ENCODE results near the gene POLR3GL.

Gene POLR3GL

DNA sequence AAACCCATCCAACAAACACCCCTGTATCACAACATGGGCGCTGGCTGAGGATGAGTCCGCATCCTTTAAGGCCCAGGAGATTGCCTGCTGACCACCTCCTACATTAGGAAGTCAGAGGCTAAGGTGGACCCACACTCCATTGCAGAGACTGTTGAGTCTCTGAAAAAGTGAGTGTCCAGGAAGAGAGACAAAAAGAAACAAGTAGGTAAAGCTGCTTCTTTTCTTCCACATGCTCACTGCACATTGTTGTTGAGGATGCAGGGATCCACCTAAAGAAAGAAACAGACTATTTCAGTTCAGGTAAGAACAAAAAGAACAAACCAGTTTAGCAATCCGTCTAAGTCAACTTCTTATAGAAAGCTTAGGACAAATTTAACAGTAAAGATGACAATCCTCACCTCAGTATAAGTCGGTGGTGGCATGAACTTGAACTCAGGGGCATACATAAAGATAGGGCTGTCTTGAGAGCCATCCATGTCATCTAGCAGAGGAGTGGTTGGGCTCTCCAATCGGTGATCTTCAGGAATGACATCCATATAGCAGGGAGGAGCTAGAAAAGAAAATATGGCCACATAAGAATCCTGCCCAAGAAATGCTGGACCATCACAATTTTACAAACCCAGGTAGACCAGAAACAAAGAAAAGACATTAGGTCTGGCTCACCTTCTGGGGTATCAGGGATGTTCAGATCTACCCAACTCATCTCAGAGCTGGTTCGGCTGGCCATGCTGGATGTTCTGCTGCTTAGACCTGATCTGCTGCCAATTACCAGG lies 29.3 kb downstream of the POLR3GL start:
- no peak for DNase-seq

- no peak for DNase-seq
These were observed 30.1 kb downstream of the POLR3GL start for GRCh38 chr1:145994391-145995120.

DNA sequence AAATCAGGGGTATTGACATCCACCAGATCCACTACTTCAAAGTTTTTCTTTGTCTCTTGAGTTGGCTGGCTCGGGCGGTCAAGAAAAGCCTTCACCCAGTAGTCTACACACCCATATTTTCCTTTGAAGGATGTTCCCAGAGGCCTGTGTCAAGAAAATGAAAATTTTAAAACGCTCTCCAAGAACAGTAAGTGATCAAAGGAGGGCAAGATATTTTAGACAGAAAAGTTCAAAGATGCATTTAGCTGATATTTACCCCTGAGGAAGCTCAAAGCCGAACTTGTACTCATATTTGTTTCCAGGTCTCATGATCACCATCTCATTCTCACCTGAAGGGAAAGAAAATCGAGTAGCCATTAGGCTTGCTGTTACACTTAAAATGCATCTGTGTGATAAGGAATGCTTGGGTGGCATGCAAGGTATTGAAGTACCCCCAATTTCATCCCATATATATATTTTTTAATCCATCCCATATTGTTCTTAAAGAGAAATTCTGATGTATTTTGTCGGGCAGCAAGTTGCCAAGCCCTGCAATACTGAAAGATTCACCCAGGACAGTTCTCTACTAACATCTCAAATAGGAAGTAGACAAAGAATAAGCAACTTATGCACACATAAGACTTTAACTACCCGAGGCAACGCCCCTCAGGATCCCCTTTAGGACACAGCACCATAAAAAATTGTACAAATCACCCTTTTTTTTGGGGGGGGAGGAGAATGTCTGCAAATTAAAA lies 30.8 kb downstream of the POLR3GL start:
- no peak for DNase-seq

GRCh38 chr1:145995964-145996432 lies 31.5 kb downstream of the POLR3GL start:
- DNase-seq = no peak

DNA sequence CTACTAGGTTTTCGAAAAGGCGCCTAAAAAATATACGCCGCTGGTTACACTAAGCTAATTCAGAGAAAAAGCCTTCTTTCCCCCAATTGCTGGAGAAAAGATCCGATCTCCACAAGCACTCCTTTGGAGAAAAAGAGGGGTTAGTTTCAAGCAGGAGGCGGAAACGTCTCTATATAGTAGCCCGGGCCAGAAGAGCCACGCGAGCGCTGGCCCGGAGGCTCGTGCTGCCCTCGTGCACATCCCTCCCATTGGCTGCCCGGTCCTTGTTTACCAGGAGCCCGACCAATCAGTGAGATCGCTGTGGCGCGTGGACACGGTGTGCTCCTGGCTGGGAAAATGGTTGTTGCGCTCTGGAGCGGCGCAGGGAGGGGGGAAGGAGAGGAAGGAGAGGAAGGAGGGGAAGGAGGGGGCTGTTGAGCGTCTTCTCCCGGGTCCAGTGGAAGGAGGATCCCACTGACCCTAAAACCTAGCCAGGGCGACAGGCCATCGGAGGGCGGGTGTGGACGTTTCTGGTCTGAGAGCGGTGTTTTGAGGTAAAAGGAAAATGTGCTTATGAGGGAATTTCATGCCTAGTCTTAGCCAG lies 32.0 kb downstream of the POLR3GL start, which contains the start of gene TXNIP:
TXNIP (minus strand) TSS at position 147 of the 583 bp plus-strand sequence. CDS start 313 bp downstream, outside the sequence.
- DNase-seq = peak; percentile 93

DNA sequence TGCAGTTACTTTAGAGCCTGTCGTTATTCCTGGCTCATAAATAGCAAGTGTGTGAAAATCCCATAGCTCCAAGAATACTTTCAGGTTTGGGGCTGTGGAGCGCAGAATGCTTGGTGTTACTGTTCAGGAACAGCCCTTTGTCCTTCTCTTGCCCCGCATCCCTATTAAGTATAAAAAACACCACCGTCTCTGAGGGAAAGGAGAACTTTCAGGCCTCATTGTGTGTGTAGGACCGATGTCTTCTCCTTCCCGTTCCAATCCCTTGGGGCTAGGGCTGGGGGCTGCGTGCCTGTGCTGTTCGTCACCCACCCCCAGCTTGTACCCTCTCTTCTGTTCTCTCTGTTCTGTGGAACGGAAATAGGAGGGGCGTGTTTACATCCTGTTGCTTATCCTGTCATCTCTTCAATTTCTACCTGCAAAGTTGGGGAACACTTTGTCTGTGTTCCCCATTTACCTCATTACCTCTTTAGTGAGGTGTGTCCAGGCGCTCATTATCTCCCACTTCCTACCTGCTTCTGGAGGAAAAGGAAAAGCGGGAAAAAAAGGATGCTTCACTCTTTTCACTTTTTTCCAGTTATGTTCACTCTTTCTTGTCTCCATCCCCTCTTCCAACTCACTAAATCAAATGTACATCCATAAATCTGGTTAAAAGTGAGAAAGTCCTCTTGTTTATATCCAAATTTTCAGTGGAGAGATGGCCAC lies 32.7 kb downstream of the POLR3GL start:
- DNase-seq = no peak

DNA sequence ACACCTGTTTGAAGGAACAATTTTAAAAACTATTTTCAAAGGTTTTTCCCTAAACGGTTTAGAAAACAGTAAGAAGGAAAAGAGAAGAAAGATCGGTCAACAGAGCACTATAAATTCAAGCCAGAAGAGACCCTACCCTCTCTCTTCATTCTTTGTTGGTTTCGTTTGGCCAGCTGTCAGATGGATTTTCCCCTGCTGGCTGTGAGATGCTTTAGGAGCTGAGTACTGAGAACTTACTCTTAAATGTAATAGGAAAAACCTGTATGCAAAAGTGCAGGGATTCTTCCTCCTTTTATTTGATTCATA lies 33.2 kb downstream of the POLR3GL start:
- no peak for DNase-seq

DNA sequence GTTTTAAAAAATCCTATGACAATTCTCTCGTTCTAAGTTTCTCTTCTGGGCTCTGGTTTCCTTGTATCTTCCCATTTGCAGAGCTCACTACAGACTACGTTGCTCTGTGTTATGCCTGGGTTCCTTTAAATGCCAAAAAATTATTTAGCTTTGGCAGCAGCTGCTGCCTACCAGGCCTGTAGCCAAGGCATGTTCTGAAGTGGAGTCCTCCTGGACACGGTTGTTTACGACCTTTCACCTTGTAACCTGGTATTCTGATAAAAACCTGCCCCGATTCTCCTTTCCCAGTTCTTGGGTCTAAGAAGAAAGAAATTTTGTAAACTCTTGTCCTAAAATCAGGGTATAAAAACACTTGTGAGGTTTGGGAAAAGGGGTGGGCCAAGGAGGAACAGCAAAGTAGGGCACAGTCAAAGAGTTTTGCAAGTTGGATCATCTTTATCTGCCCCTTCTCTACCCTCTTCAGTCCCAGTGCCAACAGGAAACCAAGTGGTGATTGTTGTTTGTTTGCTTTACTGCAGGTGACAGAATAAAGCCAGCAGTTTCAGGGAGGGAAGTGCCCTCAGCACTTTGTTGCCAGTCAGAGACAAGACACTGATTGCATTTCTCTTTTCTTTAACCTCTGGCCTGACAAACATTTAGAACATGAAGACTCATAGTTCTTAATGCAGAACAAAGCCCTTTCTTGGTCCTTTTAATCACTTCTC lies 35.0 kb downstream of the POLR3GL start:
- DNase-seq = no peak

GRCh38 chr1:146001709-146002108 lies 37.2 kb downstream of the POLR3GL start:
- DNase-seq = no peak

- DNase-seq = no peak
These were observed 43.1 kb downstream of the POLR3GL start for GRCh38 chr1:146007489-146008133.

DNA sequence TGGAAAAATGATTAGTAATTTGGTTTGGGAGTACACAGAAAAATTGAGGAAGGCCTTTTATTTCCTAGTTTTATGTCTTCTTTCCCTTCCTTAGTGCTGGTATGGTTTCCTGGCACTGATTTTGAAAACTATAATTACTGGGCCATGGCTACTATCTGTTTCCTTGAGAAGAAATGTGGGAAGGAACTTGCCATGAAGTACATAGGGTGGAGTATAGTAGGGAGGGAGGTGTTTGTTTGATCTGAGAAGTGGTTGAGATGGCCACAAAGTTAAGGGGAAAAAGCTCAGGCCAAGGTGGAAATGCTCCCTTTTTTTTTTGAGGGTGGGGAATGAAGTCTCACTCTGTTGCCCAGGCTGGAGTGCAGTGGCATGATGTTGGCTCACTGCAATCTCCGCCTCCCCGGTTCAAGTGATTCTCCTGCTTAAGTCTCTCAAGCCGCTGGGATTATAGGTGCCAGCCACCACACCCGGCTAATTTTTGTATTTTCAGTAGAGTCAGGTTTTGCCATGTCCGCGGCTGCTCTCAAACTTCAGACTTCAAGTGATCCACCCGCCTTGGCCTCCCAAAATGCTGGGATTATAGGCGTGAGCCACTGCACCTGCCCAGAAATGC lies 45.7 kb downstream of the POLR3GL start:
- no peak for DNase-seq

GRCh38 chr1:146012703-146013558 lies 48.4 kb downstream of the POLR3GL start:
- DNase-seq = peak; percentile 90

- no peak for DNase-seq
These were observed 49.1 kb downstream of the POLR3GL start for GRCh38 chr1:146013559-146013922.

- DNase-seq = no peak
These were observed 52.4 kb downstream of the POLR3GL start for GRCh38 chr1:146016891-146017290.

DNA sequence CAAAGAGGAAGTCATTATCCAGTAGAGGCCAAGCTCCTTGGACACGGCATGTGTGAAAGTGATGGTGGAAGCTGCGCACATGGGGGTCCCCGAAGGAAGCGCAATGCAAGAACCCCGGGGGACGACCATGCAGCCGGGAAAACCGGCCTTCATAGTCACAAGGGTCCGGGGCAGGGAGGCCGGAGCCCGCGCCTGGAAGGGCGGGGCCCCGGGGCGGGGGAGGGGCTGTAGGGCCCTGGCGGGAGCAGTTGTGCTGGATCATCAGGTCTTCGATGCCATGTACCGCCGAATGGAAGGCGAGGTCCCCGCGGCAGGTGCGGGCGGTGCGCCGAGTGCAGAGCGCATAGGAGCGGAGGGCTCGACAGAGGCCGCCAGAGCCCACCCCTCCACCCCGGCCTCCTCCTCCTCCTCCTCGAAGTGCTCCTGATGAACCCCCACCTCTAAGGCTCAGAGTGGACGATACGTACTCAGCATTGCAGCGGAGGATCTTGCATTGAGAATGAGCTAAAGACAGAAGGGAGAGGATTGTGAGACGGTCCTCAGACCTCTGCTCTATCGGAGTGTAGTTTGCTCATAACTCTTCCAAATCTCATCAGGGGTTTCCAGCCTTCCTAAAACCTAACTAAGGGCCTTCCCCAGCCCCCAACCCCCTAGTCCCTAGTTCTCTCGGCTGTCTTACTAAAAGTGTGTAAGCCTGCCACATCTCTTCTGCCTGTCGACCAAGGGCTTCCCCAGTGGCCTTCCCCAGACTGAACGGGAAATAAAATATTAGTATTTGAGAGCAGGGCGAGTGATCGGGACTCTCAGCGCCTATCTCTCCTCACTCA lies 55.0 kb downstream of the POLR3GL start:
- DNase-seq = no peak

DNA sequence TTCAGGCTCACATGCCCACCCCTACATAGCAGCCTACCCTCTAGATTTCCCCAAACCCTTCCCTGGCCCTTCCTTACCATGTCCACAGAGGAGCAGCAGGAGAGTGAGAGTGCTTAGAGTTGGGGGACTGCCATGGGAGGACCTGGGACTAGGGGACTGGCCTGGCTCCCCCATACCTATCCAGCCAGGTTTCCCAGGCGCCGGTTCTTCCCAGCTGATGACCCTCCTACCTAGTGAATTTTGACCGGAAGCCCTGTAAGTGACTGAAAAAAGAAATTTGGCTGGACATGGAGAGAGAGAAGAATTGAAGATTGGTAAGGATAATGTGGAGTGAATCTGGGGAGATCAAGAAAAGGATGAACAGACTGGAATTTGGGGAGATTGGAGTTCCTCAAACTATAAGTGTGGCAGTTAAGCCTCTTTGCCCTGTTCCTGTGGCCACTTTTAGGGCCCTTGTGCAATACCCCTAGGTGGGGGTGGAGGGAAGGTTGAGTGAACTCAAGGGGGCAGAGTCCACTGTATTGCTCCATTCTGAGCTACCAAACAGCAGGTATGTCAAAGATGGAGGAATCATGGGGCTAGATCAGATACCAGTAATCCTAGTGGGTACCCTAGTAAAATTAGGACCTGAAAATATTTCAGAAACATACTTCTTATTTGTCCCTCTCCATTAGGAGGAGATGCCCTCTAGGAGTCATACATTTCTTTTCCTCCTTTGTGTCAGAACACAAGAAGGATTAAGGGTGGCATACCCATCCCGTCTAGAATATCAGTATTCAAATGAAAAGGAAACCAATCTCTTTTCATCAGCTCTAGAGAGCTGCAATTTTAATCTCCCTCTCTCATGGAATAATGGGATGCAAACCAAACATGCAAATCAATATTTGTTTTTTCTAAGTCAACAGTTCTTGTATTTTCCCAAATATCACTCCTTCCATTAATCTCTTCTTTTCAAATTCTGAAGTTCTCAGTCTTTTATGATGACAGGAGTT lies 55.9 kb downstream of the POLR3GL start:
- DNase-seq = no peak

GRCh38 chr1:146021050-146021445 lies 56.6 kb downstream of the POLR3GL start:
- no peak for DNase-seq

Measured in amniotic stem cell (primary cell).